Liver (tissue), 9 donors: Measurements from ENCODE around the gene SIGLEC7. TPM values are rescaled to one million over a fixed set of nuclear protein-coding genes. Genes with fewer than 3 reads are reported as not detected.

Source experiments
- DNase-seq: peaks from one replicate; pipeline ENCODE4 v3.0.0-alpha.2; 2017; ENCODE audit warnings: low spot score
- H3K27ac ChIP-seq, 2 donors: one replicate each; pipeline ENCODE4 v1.7.0; 2013; ENCODE audit warnings: inconsistent platforms in 2 of 2, low read length in 2 of 2, control low read depth in 1 of 2, low read depth in 1 of 2, mild to moderate bottlenecking in 1 of 2
- H3K27me3 ChIP-seq, 4 donors: one replicate each; pipeline versions ENCODE4 v1.6.1 to v1.7.0; 2013; ENCODE audit warnings: low read length in 3 of 4, inconsistent platforms in 1 of 4, mild to moderate bottlenecking in 1 of 4, moderate library complexity in 1 of 4; ENCODE audit not compliant: control insufficient read depth in 4 of 4, insufficient read depth in 4 of 4
- H3K36me3 ChIP-seq, 4 donors: one replicate each; pipeline versions ENCODE4 v1.6.1 to v1.7.0; 2013; ENCODE audit warnings: low read length in 3 of 4, mild to moderate bottlenecking in 3 of 4, low read depth in 1 of 4, moderate library complexity in 1 of 4; ENCODE audit not compliant: control insufficient read depth in 4 of 4, insufficient read depth in 3 of 4
- H3K4me1 ChIP-seq, 4 donors: one replicate each; pipeline versions ENCODE4 v1.6.1 to v1.7.0; 2013; ENCODE audit warnings: low read length in 3 of 4, mild to moderate bottlenecking in 3 of 4, moderate library complexity in 1 of 4; ENCODE audit not compliant: control insufficient read depth in 4 of 4, insufficient read depth in 4 of 4
- H3K4me3 ChIP-seq, 3 donors: one replicate each; pipeline versions ENCODE4 v1.6.1 to v1.7.0; 2013; ENCODE audit warnings: low read length in 3 of 3, control low read depth in 1 of 3, low read depth in 1 of 3, mild to moderate bottlenecking in 1 of 3
- H3K9ac ChIP-seq, 2 donors: one replicate each; pipeline ENCODE4 v1.7.0; 2013; ENCODE audit warnings: low read length in 2 of 2, mild to moderate bottlenecking in 2 of 2, moderate library complexity in 2 of 2, control low read depth in 1 of 2, low read depth in 1 of 2
- H3K9me3 ChIP-seq, 4 donors: one replicate each; pipeline versions ENCODE4 v1.6.1 to v1.7.0; 2013; ENCODE audit warnings: low read length in 3 of 4; ENCODE audit not compliant: control insufficient read depth in 4 of 4
- ATF3 ChIP-seq: IDR thresholded peaks from 2 replicates; pipeline ENCODE4 v1.6.1; 2016; ENCODE audit warnings: antibody characterized with exemption
- CTCF ChIP-seq: fragments of 150-350 bp; IDR thresholded peaks from 2 replicates; pipeline ENCODE4 v1.5.1; 2017; ENCODE audit warnings: improper control_type of control experiment, low read depth, low read length; ENCODE audit not compliant: missing input control
- EGR1 ChIP-seq, 2 donors: IDR thresholded peaks; 2 replicates each; pipeline ENCODE4 v1.6.1; 2016 to 2018; ENCODE audit warnings: antibody characterized with exemption in 2 of 2, low read depth in 2 of 2
- FOXA1 ChIP-seq: IDR thresholded peaks from 2 replicates; pipeline ENCODE4 v1.6.1; 2016; ENCODE audit warnings: antibody characterized with exemption
- FOXA2 ChIP-seq: IDR thresholded peaks from 2 replicates; pipeline ENCODE4 v1.6.1; 2016; ENCODE audit warnings: antibody characterized with exemption
- GABPA ChIP-seq, 2 donors: IDR thresholded peaks in 1 of 2; conservative IDR thresholded peaks in 1 of 2; 2 replicates each; pipeline ENCODE4 v1.6.1; 2016; ENCODE audit warnings: antibody characterized with exemption in 2 of 2, mild to moderate bottlenecking in 1 of 2, moderate library complexity in 1 of 2
- JUND ChIP-seq, 2 donors: IDR thresholded peaks; 2 replicates each; pipeline ENCODE4 v1.6.1; 2016; ENCODE audit warnings: antibody characterized with exemption in 2 of 2
- MAX ChIP-seq: IDR thresholded peaks from 2 replicates; pipeline ENCODE4 v1.6.1; 2016; ENCODE audit warnings: antibody characterized with exemption
- NR2F2 ChIP-seq: IDR thresholded peaks from 2 replicates; pipeline ENCODE4 v1.6.1; 2016; ENCODE audit warnings: antibody characterized with exemption
- RAD21 ChIP-seq, 2 donors: IDR thresholded peaks; 2 replicates each; pipeline ENCODE4 v1.6.1; 2016; ENCODE audit warnings: antibody characterized with exemption in 2 of 2, mild to moderate bottlenecking in 2 of 2
- REST ChIP-seq: IDR thresholded peaks from 2 replicates; pipeline ENCODE4 v1.6.1; 2016; ENCODE audit warnings: antibody characterized with exemption, mild to moderate bottlenecking
- RXRA ChIP-seq, 2 donors: IDR thresholded peaks; 2 replicates each; pipeline ENCODE4 v1.6.1; 2017 to 2018; ENCODE audit warnings: antibody characterized with exemption in 2 of 2, mild to moderate bottlenecking in 1 of 2
- SP1 ChIP-seq: IDR thresholded peaks from 2 replicates; pipeline ENCODE4 v1.6.1; 2018; ENCODE audit warnings: antibody characterized with exemption, mild to moderate bottlenecking
- TAF1 ChIP-seq: conservative IDR thresholded peaks from 2 replicates; pipeline ENCODE4 v1.6.1; 2016; ENCODE audit warnings: antibody characterized with exemption, mild to moderate bottlenecking
- YY1 ChIP-seq: IDR thresholded peaks from 2 replicates; pipeline ENCODE4 v1.6.1; 2016; ENCODE audit warnings: antibody characterized with exemption, mild to moderate bottlenecking
- ZBTB33 ChIP-seq: IDR thresholded peaks from 2 replicates; pipeline ENCODE4 v1.6.1; 2016; ENCODE audit warnings: antibody characterized with exemption
- WGBS: extraction: QIAGEN DNeasy Blood & Tissue Kit; methylation state at CpG from one replicate; pipeline ENCODE4 v1.1.7; 2013; 5-methylcytosine and 5-hydroxymethylcytosine counted together
- polyA plus RNA-seq, 2 donors: library from polyadenylated mRNA; stranded (reverse) in 1 of 2; unstranded in 1 of 2; fragments of 200-250 nt in 1 of 2; fragments of >200 nt in 1 of 2; fragmentation: Nextera tagmentation in 1 of 2; extraction: Ambion mirVana in 1 of 2; gene quantifications; one replicate each; pipeline versions ENCODE4 v1.2.1 to v1.2.3, GENCODE V29; 2013 to 2015
- total RNA-seq, 2 donors: library from RNA; depleted of rRNA; stranded (reverse); fragments of >200 nt; gene quantifications; one replicate each; pipeline ENCODE4 v1.2.3, GENCODE V29; 2014
- donor health status: healthy.
- donor health status: healthy.
- donor health status: healthy.
- donor health status: healthy.
- donor health status: healthy.

SIGLEC7 gene
- total and polyA plus RNA-seq, 4 donors, result 2.7 to 4.8 (median 3.9) TPM

GRCh38 chr19:51099047-51099382 lies 43.1 kb upstream of the SIGLEC7 start:
- Histone ChIP-seq H3K9me3 (no peaks in the 10 kb centered on the region), H3K4me1 (peaks cover 0 to 3% (median 0%) of the 10 kb centered on the region in 4 donors), H3K36me3 (peaks cover 0 to 16% (median 7%) of the 10 kb centered on the region in 4 donors), H3K27me3 (no peaks in the 10 kb centered on the region), H3K9ac (no peak overlapping the region), H3K27ac (no peak overlapping the region), H3K4me3 (no peak overlapping the region)
- TF ChIP-seq RXRA (IDR thresholded peaks at IDR 0.05) (no peak), GABPA (IDR thresholded peaks at IDR 0.05 in 1 of 2, conservative IDR thresholded peaks at IDR 0.05 in 1 of 2) (no peak), MAX (no peak), SP1 (no peak), YY1 (no peak), NR2F2 (no peak), CTCF (no peak), REST (no peak), TAF1 (no peak), RAD21 (IDR thresholded peaks at IDR 0.05) (no peak), ZBTB33 (no peak), FOXA2 (no peak), JUND (IDR thresholded peaks at IDR 0.05) (no peak)
- WGBS, result 88% methylated on average over 22 of the region's 22 CpGs
- no peak for DNase-seq

GRCh38 chr19:51100601-51101000 lies 41.5 kb upstream of the SIGLEC7 start:
- Histone ChIP-seq H3K27ac (no peak overlapping the region), H3K9ac (no peak overlapping the region), H3K4me3 (no peak overlapping the region), H3K4me1 (peaks cover 0 to 3% (median 0%) of the 10 kb centered on the region in 4 donors), H3K27me3 (no peaks in the 10 kb centered on the region), H3K36me3 (peaks cover 3 to 18% (median 10%) of the 10 kb centered on the region in 4 donors), H3K9me3 (no peaks in the 10 kb centered on the region)
- DNase-seq, result no peak
- TF ChIP-seq SP1, result no peak
- no peak for TF ChIP-seq YY1
- no peak for TF ChIP-seq CTCF
- no peak for TF ChIP-seq NR2F2
- TF ChIP-seq EGR1 (IDR thresholded peaks at IDR 0.05; ENCODE audit: low read depth in 2 of 2), result no peak
- TF ChIP-seq GABPA (IDR thresholded peaks at IDR 0.05 in 1 of 2, conservative IDR thresholded peaks at IDR 0.05 in 1 of 2), result no peak
- no peak for TF ChIP-seq MAX
- no peak for TF ChIP-seq ATF3
- TF ChIP-seq RAD21 (IDR thresholded peaks at IDR 0.05), result no peak
- TF ChIP-seq FOXA1, result no peak
- 75% methylated on average over 3 of the region's 3 CpGs for WGBS
